Measurements from ENCODE around the gene CPNE9.

CPNE9 gene

DNA sequence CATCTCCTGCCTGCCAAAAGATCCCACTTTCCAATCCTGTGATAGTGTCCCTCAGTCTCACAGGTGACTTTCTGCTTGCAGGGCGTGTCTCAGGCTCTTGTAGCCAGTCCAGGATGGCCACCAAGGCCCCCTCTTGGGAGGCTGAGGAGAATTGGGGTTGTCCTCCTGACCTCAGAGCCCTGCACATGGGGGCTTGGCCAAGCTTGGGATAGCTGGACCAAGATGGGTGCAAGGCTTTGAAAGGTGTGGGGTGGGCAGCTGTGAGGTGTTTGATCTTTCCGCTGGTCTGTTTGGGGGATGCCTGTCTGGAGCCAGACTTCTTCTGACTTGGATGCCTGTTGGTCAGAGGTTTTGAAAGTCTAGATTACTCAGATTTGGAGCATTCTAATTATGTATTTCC lies 12.0 kb upstream of the CPNE9 start:
- Histone ChIP-seq H3K79me2 (ENCODE audit: insufficient read depth, low read depth) (no peaks in the 10 kb centered on the region), H3K4me1 (ENCODE audit: low read depth, poor library complexity, severe bottlenecking) (no peaks in the 10 kb centered on the region), H3K27ac (no peak overlapping the region), H3K27me3 (ENCODE audit: insufficient read depth, low read depth) (no peaks in the 10 kb centered on the region), H3K9ac (no peak overlapping the region), H2AFZ (ENCODE audit: low read depth) (no peak overlapping the region), H4K20me1 (ENCODE audit: insufficient read depth) (no peaks in the 10 kb centered on the region), H3K4me2 (no peak overlapping the region), H3K4me3 (IDR thresholded peaks at IDR 0.05; ENCODE audit: insufficient read depth, low read depth, low read length) (no peak overlapping the region), H3K36me3 (ENCODE audit: insufficient read depth) (no peaks in the 10 kb centered on the region)
- TF ChIP-seq, protein P1, sequence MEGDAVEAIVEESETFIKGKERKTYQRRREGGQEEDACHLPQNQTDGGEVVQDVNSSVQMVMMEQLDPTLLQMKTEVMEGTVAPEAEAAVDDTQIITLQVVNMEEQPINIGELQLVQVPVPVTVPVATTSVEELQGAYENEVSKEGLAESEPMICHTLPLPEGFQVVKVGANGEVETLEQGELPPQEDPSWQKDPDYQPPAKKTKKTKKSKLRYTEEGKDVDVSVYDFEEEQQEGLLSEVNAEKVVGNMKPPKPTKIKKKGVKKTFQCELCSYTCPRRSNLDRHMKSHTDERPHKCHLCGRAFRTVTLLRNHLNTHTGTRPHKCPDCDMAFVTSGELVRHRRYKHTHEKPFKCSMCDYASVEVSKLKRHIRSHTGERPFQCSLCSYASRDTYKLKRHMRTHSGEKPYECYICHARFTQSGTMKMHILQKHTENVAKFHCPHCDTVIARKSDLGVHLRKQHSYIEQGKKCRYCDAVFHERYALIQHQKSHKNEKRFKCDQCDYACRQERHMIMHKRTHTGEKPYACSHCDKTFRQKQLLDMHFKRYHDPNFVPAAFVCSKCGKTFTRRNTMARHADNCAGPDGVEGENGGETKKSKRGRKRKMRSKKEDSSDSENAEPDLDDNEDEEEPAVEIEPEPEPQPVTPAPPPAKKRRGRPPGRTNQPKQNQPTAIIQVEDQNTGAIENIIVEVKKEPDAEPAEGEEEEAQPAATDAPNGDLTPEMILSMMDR (conservative IDR thresholded peaks at IDR 0.05; ENCODE audit: low read depth, low read length), result no peak

DNA sequence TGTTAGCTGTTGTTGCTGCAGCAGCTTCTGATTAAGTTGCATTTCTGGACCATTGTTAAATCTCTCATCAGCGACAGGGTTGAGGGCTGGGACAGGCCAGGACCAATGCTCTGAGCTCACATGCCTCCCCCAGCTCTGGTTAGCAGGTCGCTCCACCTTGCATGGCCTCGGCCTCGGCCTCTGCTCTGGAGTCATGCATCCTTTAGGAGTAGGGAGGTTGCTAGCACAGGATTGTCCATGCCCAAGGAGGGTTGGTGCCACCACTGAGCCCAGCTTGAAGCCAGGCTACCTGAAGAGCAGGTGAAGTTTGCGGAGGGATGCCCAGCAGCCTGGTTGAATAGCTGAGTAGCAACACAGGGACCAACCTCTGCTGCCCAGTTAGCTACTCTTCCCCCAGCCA lies 11.2 kb upstream of the CPNE9 start:
- Histone ChIP-seq H3K4me2 (no peak overlapping the region), H3K79me2 (ENCODE audit: insufficient read depth, low read depth) (no peaks in the 10 kb centered on the region), H2AFZ (ENCODE audit: low read depth) (no peak overlapping the region), H3K4me1 (ENCODE audit: low read depth, poor library complexity, severe bottlenecking) (no peaks in the 10 kb centered on the region), H4K20me1 (ENCODE audit: insufficient read depth) (no peaks in the 10 kb centered on the region), H3K9ac (no peak overlapping the region), H3K4me3 (IDR thresholded peaks at IDR 0.05; ENCODE audit: insufficient read depth, low read depth, low read length) (no peak overlapping the region), H3K27me3 (ENCODE audit: insufficient read depth, low read depth) (no peaks in the 10 kb centered on the region), H3K36me3 (ENCODE audit: insufficient read depth) (no peaks in the 10 kb centered on the region), H3K27ac (no peak overlapping the region)
- TF ChIP-seq, protein P1 (conservative IDR thresholded peaks at IDR 0.05; ENCODE audit: low read depth, low read length), result no peak

DNA sequence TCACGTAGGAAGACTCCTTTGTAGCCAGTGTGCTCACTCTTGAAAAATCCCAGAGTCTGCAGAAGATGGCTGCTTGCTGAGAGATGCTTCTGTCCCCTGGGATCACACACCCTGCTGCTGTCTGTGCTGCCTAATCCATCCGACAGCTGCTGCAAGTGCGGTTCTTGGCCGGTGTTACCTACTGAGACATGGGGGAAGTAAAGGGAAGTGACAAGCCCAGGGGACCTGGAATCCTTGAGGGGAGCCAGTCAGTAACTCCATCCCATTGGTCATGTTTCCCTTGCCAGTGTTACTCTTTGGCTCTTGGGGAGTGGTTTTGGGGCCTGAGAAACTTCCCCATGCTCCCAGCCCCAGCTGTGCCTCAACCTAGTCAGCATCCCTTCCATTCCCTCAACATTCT lies 8.3 kb upstream of the CPNE9 start:
- Histone ChIP-seq H3K79me2 (ENCODE audit: insufficient read depth, low read depth) (no peaks in the 10 kb centered on the region), H3K36me3 (ENCODE audit: insufficient read depth) (no peaks in the 10 kb centered on the region), H4K20me1 (ENCODE audit: insufficient read depth) (no peaks in the 10 kb centered on the region), H3K4me3 (IDR thresholded peaks at IDR 0.05; ENCODE audit: insufficient read depth, low read depth, low read length) (no peak overlapping the region), H3K27ac (no peak overlapping the region), H3K9ac (no peak overlapping the region), H2AFZ (ENCODE audit: low read depth) (no peak overlapping the region), H3K4me1 (ENCODE audit: low read depth, poor library complexity, severe bottlenecking) (no peaks in the 10 kb centered on the region), H3K27me3 (ENCODE audit: insufficient read depth, low read depth) (no peaks in the 10 kb centered on the region), H3K4me2 (no peak overlapping the region)
- TF ChIP-seq, protein P1 (conservative IDR thresholded peaks at IDR 0.05; ENCODE audit: low read depth, low read length), result no peak

DNA sequence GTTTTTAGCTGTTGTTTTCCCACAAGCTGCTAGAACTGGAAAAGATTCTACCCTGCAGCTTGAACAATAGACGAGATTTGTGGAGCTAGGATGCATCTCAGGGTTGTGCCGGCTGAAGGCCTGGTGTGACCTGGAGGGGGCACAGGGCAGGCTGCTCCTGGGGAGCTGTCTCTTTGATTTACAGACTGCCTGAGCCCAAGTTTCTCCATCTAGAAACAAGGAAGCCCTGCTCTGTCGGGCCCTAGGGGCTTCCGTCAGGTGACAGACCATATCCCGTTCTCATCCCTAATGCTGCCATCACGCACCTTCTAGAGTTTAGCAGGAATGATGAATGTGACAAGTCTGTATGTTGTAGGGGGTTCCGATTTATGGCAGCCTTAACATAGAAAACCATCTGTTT lies 7.9 kb upstream of the CPNE9 start:
- no peak overlapping the region for H2AFZ ChIP-seq (ENCODE audit: low read depth)
- no peaks in the 10 kb centered on the region for H3K27me3 ChIP-seq (ENCODE audit: insufficient read depth, low read depth)
- H3K4me1 ChIP-seq (ENCODE audit: low read depth, poor library complexity, severe bottlenecking), result no peaks in the 10 kb centered on the region
- no peak overlapping the region for H3K4me3 ChIP-seq (IDR thresholded peaks at IDR 0.05; ENCODE audit: insufficient read depth, low read depth, low read length)
- H4K20me1 ChIP-seq (ENCODE audit: insufficient read depth), result no peaks in the 10 kb centered on the region
- H3K27ac ChIP-seq, result no peak overlapping the region
- no peak overlapping the region for H3K4me2 ChIP-seq
- TF ChIP-seq, protein P1 (conservative IDR thresholded peaks at IDR 0.05; ENCODE audit: low read depth, low read length), result no peak
- no peaks in the 10 kb centered on the region for H3K79me2 ChIP-seq (ENCODE audit: insufficient read depth, low read depth)
- H3K9ac ChIP-seq, result no peak overlapping the region
- H3K36me3 ChIP-seq (ENCODE audit: insufficient read depth), result no peaks in the 10 kb centered on the region
